SH-SY5Y (cell line): ENCODE measurements around the gene PAK4.

Experiments
- GATA2 ChIP-seq: IDR thresholded peaks from 2 replicates; pipeline ENCODE4 v1.6.1; 2011; ENCODE audit warnings: mild to moderate bottlenecking, low read depth, low read length
- GATA3 ChIP-seq: IDR thresholded peaks from 2 replicates; pipeline ENCODE4 v1.6.1; 2011; ENCODE audit warnings: low read depth, mild to moderate bottlenecking, low read length, moderate library complexity

Gene PAK4

DNA sequence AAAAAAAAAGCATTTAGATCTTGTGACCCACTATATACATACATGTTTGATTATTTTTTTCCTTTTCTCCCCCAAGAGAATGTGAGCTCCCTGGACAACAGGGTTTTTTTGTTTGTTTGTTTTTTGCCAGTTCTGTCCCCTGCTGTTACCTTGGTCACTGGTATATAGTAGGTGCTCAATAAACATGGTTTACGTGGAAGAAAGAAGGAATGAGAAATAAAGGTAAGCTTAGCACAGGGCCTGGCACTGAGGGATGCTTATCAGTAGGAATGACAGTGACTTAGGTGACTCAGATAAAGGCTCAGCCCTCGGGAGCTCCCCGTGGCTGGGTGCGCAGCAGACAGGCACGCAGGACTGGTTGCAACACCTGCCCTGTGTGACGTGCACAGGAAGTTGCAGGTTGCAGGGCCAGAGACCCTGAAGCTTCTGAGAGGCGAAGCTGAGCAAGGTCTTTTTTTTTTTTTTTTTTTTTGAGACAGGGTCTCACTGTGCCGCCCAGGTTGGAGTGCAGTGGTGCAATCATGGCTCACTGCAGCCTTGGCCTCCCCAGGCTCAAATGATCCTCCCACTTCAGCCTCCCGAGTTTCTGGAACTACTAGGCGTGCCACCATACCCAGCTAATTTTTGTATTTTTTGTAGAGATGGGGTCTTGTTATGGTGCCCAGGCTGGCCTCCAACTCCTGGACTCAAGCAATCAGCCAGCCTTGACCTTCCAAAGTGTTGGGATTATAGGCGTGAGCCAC lies 10.3 kb upstream of the PAK4 start:
- TF ChIP-seq GATA3 (no peak), GATA2 (no peak)

DNA sequence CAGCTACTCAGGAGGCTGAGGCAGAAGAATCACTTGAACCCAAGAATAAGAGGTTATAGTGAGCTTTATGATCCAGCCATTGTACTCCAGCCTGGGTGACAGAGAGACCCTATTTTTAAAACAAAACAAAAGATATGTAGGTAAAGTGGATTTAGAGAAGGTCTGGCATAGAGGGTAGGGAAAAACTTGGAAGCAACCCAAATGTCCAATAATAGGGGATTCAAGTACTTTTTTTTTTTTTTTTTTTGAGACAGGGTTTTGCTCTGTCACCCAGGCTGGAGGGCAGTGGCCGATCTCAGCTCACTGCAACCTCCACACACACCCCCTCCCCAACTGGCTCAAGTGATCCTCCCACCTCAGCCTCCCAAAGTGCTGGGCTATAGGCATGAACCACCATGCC lies 5.8 kb upstream of the PAK4 start:
- TF ChIP-seq GATA2 (no peak), GATA3 (no peak)

DNA sequence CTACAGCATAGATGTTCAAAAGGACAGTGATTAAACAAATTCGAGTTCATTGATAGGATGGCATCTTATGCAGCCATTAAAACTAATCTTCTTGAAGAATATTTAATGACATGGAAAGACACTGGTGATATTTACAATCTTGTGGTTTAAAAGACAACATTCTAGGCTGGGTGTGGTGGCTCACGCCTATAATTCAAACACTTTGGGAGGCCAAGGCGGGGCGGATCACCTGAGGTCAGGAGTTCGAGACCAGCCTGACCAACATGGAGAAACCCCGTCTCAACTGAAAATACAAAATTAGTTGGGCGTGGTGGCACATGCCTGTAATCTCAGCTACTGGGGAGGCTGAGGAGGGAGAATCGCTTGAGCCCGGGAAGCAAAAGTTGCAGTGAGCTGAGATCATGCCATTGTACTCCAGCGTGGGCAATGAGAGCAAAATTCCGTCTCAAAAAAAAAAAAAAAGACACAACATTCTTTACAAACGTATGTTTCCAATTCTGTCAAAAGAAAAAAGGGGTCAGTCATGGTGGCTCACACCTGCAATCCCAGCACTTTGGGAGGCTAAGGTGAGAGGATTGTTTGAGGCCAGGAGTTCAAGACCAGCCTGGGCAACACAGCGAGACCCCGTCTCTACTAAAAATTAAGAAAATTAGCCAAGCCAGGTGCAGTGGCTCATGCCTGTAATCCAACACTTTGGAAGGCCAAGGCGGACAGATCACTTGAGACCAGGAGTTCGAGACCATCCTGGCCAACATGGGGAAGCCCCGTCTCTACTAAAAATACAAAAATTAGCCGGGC lies 2.5 kb upstream of the PAK4 start:
- TF ChIP-seq GATA3 (no peak), GATA2 (no peak)

DNA sequence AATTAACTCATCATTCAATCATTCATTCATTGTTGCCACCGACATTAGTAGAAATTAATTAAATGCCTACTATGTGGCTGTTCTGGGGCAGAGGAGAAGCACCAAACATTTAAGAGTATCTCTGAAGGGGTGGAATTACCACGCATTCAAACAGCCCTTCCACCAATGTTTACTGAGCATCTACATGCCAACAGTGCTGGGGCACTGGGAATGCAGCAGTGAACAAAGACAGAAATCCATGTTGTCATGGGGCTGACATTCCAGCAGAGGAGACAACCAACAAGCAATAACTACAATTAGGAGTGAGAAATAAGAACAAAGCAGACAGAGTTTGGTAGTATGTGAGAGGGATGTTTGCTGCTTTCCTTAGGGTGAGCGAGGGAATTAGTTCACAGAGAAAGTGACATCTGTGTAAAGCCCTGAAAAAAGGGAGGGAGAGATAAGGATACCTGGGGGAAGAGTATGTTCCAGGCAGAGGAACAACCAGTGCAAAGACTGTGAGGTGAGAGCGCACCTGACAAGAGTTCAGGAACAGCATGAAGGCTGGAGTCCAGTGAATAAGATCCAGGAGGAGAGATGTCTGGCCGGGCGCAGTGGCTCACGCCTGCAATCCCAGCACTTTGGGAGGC lies 1.3 kb upstream of the PAK4 start:
- TF ChIP-seq GATA2, result no peak
- TF ChIP-seq GATA3, result no peak

DNA sequence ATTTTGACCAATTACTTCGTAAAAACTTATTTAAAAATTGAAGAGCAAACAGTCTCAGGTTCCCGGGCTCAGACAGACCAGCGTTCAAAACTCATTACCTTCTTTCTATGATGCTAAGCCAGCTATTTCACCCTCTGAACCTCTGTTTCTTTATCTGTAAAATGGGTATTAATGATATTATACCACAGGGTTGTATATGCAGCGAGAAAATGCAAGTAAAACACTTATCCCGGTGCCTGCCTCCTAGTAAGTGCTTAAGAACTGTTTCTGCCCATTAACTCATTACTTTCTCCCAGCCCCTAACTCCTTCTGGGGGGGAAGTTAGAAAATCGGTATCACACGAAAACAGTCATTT lies 410 bp upstream of the PAK4 start:
- TF ChIP-seq GATA2, result no peak
- no peak for TF ChIP-seq GATA3

DNA sequence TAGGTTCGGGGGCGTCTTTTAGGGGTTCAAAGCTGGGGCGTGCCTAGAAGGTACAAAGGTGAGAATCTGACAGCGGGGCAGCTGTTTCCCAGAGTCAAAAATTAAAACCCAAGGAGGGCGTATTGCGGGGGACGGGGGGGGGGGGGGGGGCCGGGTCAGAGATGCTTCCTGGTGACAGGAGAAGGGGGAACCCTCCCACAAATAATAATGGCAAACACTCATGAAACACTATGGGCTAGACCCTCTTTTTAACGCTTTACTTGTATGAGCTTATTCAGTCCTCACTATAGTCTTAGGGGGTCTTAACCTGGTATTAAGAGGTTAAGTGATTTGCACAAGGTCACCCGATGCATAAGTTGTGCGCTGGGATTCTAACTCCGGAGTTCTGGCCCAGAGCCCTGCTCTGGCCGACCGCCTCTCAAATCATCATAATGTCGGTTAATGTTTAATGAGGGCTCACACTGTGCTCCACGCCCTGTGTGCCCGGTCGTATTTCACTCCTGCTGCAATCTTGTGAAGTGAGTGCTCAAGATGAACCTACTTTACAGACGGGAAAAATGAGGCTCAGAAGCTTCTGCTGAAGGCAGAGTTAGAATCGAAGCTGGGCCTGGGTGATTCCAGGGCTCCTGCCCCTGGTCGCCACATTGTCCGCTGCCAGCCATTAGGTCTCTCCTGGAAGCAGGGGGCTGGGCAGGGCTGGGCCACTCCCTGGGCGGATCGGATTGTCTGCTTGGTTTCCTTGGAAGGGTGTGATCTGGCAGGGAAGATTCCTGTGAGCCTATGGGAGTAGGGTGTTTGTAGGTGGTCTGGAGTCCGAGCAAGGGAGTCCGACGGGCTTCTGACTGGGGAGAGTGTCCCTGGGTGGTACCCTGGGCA lies 964 bp downstream of the PAK4 start:
- TF ChIP-seq GATA2 (no peak), GATA3 (no peak)

DNA sequence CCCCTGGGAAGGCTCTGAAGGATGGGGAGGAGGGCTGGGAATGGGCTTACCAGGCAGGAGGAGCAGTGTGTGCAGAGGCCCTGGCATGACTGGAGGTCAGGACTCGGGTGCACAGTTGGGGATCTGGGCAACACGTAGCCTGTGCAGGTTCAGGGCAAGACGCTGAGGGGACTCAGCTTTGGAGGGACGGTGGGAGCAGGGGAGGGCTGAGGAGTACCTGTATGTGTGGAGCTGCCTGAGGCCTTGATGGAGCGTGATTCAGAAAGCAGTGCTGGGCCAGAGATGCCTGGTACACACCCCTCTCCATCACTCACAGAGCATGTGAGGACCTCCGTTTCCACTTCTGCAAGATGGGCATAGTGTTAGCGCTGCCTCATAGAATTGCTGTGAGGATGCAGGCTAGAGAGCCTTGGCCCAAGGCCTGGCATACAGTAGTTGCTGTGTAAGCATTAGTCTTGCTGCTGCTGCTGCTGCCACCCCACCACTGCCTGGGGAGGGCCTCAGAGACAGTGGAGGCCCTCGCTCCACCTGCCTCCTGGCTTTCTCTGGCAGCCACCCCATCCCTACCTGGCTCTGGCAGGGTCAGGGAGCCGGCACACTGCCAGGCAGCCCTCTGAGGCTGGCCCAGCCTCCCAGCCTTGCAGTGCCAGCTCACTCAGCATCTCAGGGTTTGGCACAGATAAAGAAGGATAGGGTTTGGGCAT lies 2.4 kb downstream of the PAK4 start:
- TF ChIP-seq GATA3, result no peak
- no peak for TF ChIP-seq GATA2

DNA sequence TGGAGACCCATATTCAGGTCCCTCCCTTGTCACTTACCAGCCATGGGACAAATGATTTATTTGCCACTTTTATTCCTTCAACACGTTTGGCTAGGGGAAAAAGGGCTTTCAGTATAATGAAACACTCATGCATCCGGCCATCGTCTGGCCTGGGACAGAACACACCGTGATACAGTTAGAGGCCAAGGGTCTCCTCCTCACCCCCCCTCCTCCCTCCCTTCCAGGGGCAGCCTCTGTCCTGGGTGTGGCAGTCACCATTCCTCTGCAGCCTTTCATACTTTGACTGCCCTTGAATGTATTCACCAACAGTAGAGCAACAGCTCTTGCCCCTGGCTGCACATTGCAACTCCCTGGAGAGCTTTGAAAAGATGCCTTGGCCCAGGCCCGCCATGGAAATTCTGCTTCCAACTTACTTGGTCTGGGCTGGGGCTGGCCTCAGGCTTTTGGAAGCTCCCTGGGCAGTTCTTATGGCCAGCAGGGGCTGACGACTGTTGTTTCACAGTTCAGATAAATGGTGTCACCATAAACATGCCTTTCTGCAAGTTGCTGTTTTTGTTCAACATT lies 3.0 kb downstream of the PAK4 start:
- no peak for TF ChIP-seq GATA3
- no peak for TF ChIP-seq GATA2

DNA sequence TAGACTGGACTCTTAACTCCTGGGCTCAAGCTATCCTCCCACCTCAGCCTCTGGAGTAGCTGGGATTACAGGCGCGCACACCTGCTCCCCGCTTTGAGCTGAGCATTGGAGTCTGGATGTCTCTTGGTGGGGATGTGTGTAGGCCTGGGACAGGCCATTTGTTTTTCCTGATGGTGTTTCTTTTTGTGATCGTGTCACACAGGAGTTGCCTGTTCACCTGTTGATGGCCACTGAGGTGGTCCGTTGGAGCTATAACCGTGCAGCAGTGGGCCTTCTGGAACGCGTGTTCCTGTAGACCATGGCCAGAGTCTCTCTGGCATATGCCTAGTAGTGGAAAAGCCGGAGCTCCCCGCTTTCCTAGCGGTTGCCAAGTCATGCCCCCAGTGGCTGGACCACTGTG lies 3.5 kb downstream of the PAK4 start:
- TF ChIP-seq GATA3 (no peak), GATA2 (no peak)

DNA sequence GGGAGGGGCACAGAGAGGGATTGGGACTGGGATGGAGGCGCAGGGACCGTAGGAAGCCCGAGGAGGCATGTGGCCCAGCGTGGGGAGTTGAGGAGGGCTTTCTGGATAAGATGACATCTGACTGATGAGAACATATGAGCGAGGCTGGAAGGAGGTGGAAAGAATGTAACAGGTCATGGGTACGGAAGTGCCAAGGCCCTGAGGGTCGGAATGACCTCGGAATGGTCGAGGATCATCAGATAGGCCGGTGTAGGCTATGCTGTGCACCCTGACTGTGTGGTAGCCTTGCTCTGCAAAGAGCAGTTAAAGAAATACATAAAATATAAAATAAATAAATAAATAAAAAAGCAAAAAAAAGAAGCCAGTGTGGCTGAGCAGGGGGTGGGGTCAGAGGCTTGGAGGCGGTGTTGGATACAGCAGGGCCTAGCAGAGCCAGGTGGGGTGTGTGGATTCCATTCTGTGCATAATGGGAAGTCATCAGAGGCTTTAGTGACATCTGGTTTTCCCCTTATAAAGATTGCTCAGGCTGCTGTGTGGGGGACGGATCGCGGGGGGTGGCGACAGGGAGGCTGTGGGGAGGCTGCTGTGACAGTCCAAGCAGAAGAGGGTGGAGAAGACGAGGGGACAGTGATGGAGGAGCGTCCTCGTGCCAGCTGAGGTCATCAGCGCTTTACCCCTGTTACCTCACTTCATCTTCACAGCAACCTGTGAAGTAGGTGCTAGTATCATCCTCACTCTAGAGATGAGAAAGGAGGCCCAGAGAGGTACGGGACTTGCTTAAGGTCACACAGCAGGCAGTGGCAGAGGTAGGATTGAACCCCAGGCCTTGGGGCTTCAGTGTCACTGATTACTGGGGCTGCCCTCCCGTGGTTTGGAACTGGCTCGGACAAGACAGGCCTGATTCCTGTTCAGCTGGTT lies 5.0 kb downstream of the PAK4 start:
- TF ChIP-seq GATA3 (no peak), GATA2 (no peak)

DNA sequence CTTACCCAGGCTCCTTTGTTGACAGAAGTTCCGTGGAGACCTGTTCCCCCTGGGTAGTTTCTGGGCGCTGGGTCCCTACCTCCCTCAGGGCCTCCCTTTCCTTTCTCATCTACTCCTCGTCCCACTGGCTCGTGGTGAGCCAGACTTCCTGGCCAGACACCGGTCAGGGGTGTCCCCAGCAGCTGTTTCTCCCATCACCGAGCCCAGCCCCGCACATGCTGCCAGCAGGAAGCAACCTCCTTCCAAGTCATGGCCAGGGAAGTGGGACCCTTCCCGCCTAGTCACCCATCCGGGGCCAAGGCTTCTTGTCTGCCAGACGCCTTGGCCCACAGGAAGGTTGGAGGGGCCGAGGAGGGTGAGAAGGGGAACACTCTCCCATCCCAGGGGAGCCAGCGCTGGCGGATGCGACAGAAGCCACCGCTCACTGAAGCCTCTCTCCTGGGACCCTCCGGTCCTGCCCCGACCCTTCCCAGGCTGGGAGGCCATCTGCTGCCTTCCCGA lies 5.7 kb downstream of the PAK4 start:
- TF ChIP-seq GATA2 (no peak), GATA3 (no peak)
